B cell (primary cell): ENCODE measurements around the gene ITGA6. TPM values are rescaled to one million over a fixed set of nuclear protein-coding genes. Genes with fewer than 3 reads are reported as not detected.

Source experiments
- ATAC-seq: fragments of 200-7000 bp; cut with Tn5 transposase; one replicate; pipeline ENCODE4 v1.10.0; 2021; ENCODE audit warnings: low read depth, mild to moderate bottlenecking, moderate number of reproducible peaks, moderate library complexity
- CTCF ChIA-PET: fragments of 350-600 bp; sonication (Branson Sonifier 250); formaldehyde crosslinking; loops from one replicate; lab custom pipeline; 2021; ENCODE audit warnings: antibody characterized with exemption, inconsistent platforms; lab: Charles Lee
- POLR2A ChIA-PET: fragments of 350-600 bp; sonication (Branson Sonifier 250); formaldehyde crosslinking; loops from one replicate; lab custom pipeline; 2021; ENCODE audit warnings: antibody characterized with exemption; lab: Charles Lee
- DNase-seq: peaks from one replicate; pipeline ENCODE4 v3.0.0; 2013
- H2AFZ ChIP-seq: 2 replicates; pipeline ENCODE4 v1.6.1; 2012; ENCODE audit warnings: mild to moderate bottlenecking, low read depth, low read length; ENCODE audit not compliant: insufficient read depth, poor library complexity, severe bottlenecking
- H3K27ac ChIP-seq, 2 donors: 1 replicate in 1 of 2; 2 replicates in 1 of 2; pipeline ENCODE4 v1.5.1; 2012 to 2013; ENCODE audit warnings: low read length in 2 of 2, mild to moderate bottlenecking in 2 of 2, moderate library complexity in 1 of 2
- H3K27me3 ChIP-seq, 4 experiments: fragments of 200-600 bp in 1 of 4; sonication (generic) in 1 of 4; replicated peaks in 1 of 4; 1 replicate in 2 of 4; 2 replicates in 2 of 4; pipeline versions ENCODE4 v1.6.1 to v1.7.0; 2013 to 2016; ENCODE audit warnings: low read length in 3 of 4, mild to moderate bottlenecking in 2 of 4, mixed read lengths in 1 of 4, moderate library complexity in 1 of 4; ENCODE audit not compliant: insufficient read depth in 4 of 4, control insufficient read depth in 3 of 4; ENCODE audit errors: control extremely low read depth in 1 of 4
- H3K36me3 ChIP-seq, 2 experiments: replicated peaks in 1 of 2; 1 replicate in 1 of 2; 2 replicates in 1 of 2; pipeline versions ENCODE4 v1.6.1 to v1.7.1; 2013; ENCODE audit warnings: low read length in 1 of 2; ENCODE audit not compliant: insufficient read depth in 2 of 2, control insufficient read depth in 1 of 2; ENCODE audit errors: control extremely low read depth in 1 of 2, extremely low read depth in 1 of 2
- H3K4me1 ChIP-seq, 2 donors: fragments of 200-600 bp in 1 of 2; sonication (generic) in 1 of 2; 1 replicate in 1 of 2; 2 replicates in 1 of 2; pipeline versions ENCODE4 v1.5.1 to v1.6.1; 2013 to 2017; ENCODE audit warnings: low read length in 2 of 2; ENCODE audit not compliant: control insufficient read depth in 2 of 2, insufficient read depth in 2 of 2
- H3K4me2 ChIP-seq: replicated peaks from 2 replicates; pipeline ENCODE3; 2012; ENCODE audit warnings: mild to moderate bottlenecking, low read depth, low read length; ENCODE audit not compliant: poor library complexity, severe bottlenecking
- H3K4me3 ChIP-seq, 5 experiments: fragments of 200-600 bp in 1 of 5; sonication (generic) in 1 of 5; 1 replicate in 3 of 5; 2 replicates in 2 of 5; pipeline versions ENCODE4 v1.5.1 to v1.7.0; 2011 to 2016; ENCODE audit warnings: low read length in 4 of 5, mild to moderate bottlenecking in 4 of 5, low read depth in 2 of 5, control low read depth in 1 of 5, moderate library complexity in 1 of 5; ENCODE audit not compliant: insufficient read depth in 1 of 5; ENCODE audit errors: control extremely low read depth in 1 of 5, extremely low read depth in 1 of 5
- H3K79me2 ChIP-seq: fragments of 200-600 bp; sonication (generic); one replicate; pipeline ENCODE4 v1.6.0; 2016; ENCODE audit warnings: low read length; ENCODE audit not compliant: control insufficient read depth, insufficient read depth
- H3K9ac ChIP-seq: fragments of 200-600 bp; sonication (generic); 2 replicates; pipeline ENCODE4 v1.6.1; 2017; ENCODE audit warnings: mild to moderate bottlenecking, low read length, moderate library complexity
- H3K9me3 ChIP-seq, 3 donors: one replicate each; pipeline versions ENCODE4 v1.6.1 to v1.7.1; 2013; ENCODE audit warnings: low read length in 2 of 3; ENCODE audit not compliant: control insufficient read depth in 2 of 3, insufficient read depth in 1 of 3; ENCODE audit errors: control extremely low read depth in 1 of 3
- H4K20me1 ChIP-seq: 2 replicates; pipeline ENCODE4 v1.6.0; 2012; ENCODE audit warnings: mild to moderate bottlenecking, low read length; ENCODE audit not compliant: insufficient read depth, control insufficient read depth, poor library complexity, severe bottlenecking
- H3K27ac Mint-ChIP-seq: one replicate; pipeline ENCODE4 v1.8.0; 2021; ENCODE audit warnings: mixed read lengths
- H3K27me3 Mint-ChIP-seq: one replicate; pipeline ENCODE4 v1.8.0; 2021; ENCODE audit warnings: mixed read lengths
- H3K4me1 Mint-ChIP-seq: one replicate; pipeline ENCODE4 v1.8.0; 2021; ENCODE audit warnings: mixed read lengths
- H3K4me3 Mint-ChIP-seq: one replicate; pipeline ENCODE4 v1.8.0; 2021; ENCODE audit warnings: mixed read lengths
- H3K9me3 Mint-ChIP-seq: one replicate; pipeline ENCODE4 v1.8.0; 2022; ENCODE audit warnings: mixed read lengths; ENCODE audit not compliant: insufficient read depth
- EZH2 ChIP-seq: IDR thresholded peaks from 2 replicates; pipeline ENCODE4 v1.6.1; 2012; ENCODE audit warnings: borderline replicate concordance, low read depth, mild to moderate bottlenecking, moderate library complexity, low read length; ENCODE audit not compliant: insufficient read depth, poor library complexity, severe bottlenecking
- WGBS: methylation state at CpG from one replicate; pipeline ENCODE4 v1.1.5; 2013; ENCODE audit warnings: missing lambda C conversion rate; ENCODE audit not compliant: insufficient coverage; 5-methylcytosine and 5-hydroxymethylcytosine counted together
- intact Hi-C: fragments of 100-400 bp; cut with micrococcal nuclease; formaldehyde crosslinking; loops from one replicate; pipeline ENCODE4 v1.10.0; 2022
- polyA plus RNA-seq: library from polyadenylated mRNA; depleted of rRNA; stranded (reverse); fragments of >200 nt; gene quantifications from 2 replicates; pipeline ENCODE4 v1.2.3, GENCODE V29; 2012
- total RNA-seq, 2 donors: library from RNA; stranded (reverse); fragments of 120-200 nt in 1 of 2; gene quantifications; 1 replicate in 1 of 2; 2 replicates in 1 of 2; pipeline versions ENCODE4 v1.2.3 to v1.2.4, GENCODE V29; 2013 to 2022
- TF ChIP-seq, protein P1 (sequence below): fragments of 200-600 bp; IDR thresholded peaks from one replicate; pipeline ENCODE4 v1.8.0; 2022; ENCODE audit warnings: antibody characterized with exemption, mild to moderate bottlenecking

Gene ITGA6
- total and polyA plus RNA-seq, 2 donors (not counting 1 experiment from before 2014, with no cell fraction given) = 0.17 to 0.98 TPM

- Histone ChIP-seq H3K27me3 (peaks cover 0 to 5% (median 0%) of the 10 kb centered on the region in 4 experiments), H3K9ac (no peak overlapping the region), H3K4me2 (no peak overlapping the region), H3K4me3 (no peak overlapping the region), H3K36me3 (no peaks in the 10 kb centered on the region), H3K79me2 (no peaks in the 10 kb centered on the region), H3K4me1 (peaks cover 16 to 19% of the 10 kb centered on the region in 2 donors), H4K20me1 (no peaks in the 10 kb centered on the region), H2AFZ (no peak overlapping the region), H3K27ac (no peak overlapping the region), H3K9me3 (no peaks in the 10 kb centered on the region)
- H3K4me3 Mint-ChIP-seq = no peak overlapping the region
- no peaks in the 10 kb centered on the region for H3K9me3 Mint-ChIP-seq
- no peak overlapping the region for H3K27ac Mint-ChIP-seq
- WGBS = 88% methylated on average over 1 of the region's 1 CpG
- ATAC-seq (no peak), DNase-seq (no peak)
- ChIA-PET POLR2A (no interaction called here), CTCF (no interaction called here)
- TF ChIP-seq EZH2 = no peak
- H3K4me1 Mint-ChIP-seq = peaks cover 2% of the 10 kb centered on the region
- intact Hi-C loops = loop anchor here (10.0 kb wide), 2 partner anchors 115 to 335 kb away; partner anchors contain the start of genes DLX2 and PDK1
- peaks cover 22% of the 10 kb centered on the region for H3K27me3 Mint-ChIP-seq
Observed at GRCh38 chr2:172439911-172440310, 12.5 kb downstream of the ITGA6 start.

DNA sequence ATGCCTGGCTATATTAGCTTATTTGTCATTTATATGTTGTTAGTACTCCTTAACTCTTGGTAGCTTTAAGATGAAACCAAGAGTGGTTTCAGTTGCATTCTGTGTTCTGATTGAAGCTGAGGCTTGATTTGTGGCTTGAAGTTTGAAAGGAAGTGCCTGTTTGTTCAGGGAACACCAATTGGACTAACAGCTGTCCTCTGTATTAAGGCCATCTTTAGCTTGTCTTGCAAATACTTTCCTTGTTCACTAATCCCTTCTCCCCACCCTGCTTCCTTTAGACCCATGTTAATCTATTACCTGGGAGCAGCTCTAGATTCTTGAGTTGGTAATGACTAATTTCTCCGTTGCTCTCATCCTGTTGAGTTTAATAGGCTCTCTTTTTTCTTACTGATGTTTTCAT, 13.4 kb downstream of the ITGA6 start:
- no peak overlapping the region for H3K4me3 Mint-ChIP-seq
- no peak for TF ChIP-seq EZH2
- TF ChIP-seq, protein P1, sequence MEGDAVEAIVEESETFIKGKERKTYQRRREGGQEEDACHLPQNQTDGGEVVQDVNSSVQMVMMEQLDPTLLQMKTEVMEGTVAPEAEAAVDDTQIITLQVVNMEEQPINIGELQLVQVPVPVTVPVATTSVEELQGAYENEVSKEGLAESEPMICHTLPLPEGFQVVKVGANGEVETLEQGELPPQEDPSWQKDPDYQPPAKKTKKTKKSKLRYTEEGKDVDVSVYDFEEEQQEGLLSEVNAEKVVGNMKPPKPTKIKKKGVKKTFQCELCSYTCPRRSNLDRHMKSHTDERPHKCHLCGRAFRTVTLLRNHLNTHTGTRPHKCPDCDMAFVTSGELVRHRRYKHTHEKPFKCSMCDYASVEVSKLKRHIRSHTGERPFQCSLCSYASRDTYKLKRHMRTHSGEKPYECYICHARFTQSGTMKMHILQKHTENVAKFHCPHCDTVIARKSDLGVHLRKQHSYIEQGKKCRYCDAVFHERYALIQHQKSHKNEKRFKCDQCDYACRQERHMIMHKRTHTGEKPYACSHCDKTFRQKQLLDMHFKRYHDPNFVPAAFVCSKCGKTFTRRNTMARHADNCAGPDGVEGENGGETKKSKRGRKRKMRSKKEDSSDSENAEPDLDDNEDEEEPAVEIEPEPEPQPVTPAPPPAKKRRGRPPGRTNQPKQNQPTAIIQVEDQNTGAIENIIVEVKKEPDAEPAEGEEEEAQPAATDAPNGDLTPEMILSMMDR = no peak
- no peaks in the 10 kb centered on the region for H3K4me1 Mint-ChIP-seq
- intact Hi-C loops = no loop called here
- no peak overlapping the region for H3K27ac Mint-ChIP-seq
- H3K9me3 ChIP-seq = no peaks in the 10 kb centered on the region
- peaks cover 25% of the 10 kb centered on the region for H3K27me3 Mint-ChIP-seq
- CTCF ChIA-PET = interaction anchor here (1.0 to 1.4 kb wide), 2 partner anchors 10 to 21 kb away, joined by 3 to 7 read pairs; no protein-coding TSS in a partner anchor
- H4K20me1 ChIP-seq = no peaks in the 10 kb centered on the region
- ATAC-seq = no peak
- H3K79me2 ChIP-seq = no peaks in the 10 kb centered on the region
- H3K9me3 Mint-ChIP-seq = no peaks in the 10 kb centered on the region
- H3K4me2 ChIP-seq = no peak overlapping the region
- H3K36me3 ChIP-seq = no peaks in the 10 kb centered on the region
- no CpG with 5 or more reads among the region's 1 CpG for WGBS
- no peak overlapping the region for H2AFZ ChIP-seq
- no peak for DNase-seq
- no peak overlapping the region for H3K4me3 ChIP-seq
- POLR2A ChIA-PET = no interaction called here
- H3K4me1 ChIP-seq = peaks cover 12 to 16% of the 10 kb centered on the region in 2 donors
- no peak overlapping the region for H3K9ac ChIP-seq
- H3K27me3 ChIP-seq = peaks cover 0 to 5% (median 0%) of the 10 kb centered on the region in 4 experiments
- no peak overlapping the region for H3K27ac ChIP-seq
